Stimulated activated naive CD8-positive, alpha-beta T cell treated with anti-CD3 and anti-CD28 coated beads, Interleukin-15, amount 100 ng/mL, for 72 hours (primary cell): ENCODE results near the gene ADK.
A peak's percentile ranks its signal among the peaks of the same experiment; 100 is the strongest.

Experiments used
- ATAC-seq: fragments of 150-1000 bp; cut with Tn5 transposase; 2 replicates; pipeline ENCODE4 v1.10.0; 2021; ENCODE audit warnings: mild to moderate bottlenecking, moderate library complexity
- DNase-seq, 2 donors: peaks; one replicate each; pipeline ENCODE4 v3.0.0; 2021 to 2022
- H3K27ac Mint-ChIP-seq, 2 donors: one replicate each; pipeline ENCODE4 v1.8.0; 2022; ENCODE audit warnings: mild to moderate bottlenecking in 2 of 2, mixed read lengths in 2 of 2, moderate library complexity in 2 of 2
- H3K27me3 Mint-ChIP-seq: one replicate; pipeline ENCODE4 v1.8.0; 2022; ENCODE audit warnings: mixed read lengths
- H3K4me1 Mint-ChIP-seq: one replicate; pipeline ENCODE4 v1.8.0; 2022; ENCODE audit warnings: mild to moderate bottlenecking, mixed read lengths
- H3K4me3 Mint-ChIP-seq, 2 donors: one replicate each; pipeline ENCODE4 v1.8.0; 2022; ENCODE audit warnings: mild to moderate bottlenecking in 2 of 2, mixed read lengths in 2 of 2, moderate library complexity in 1 of 2
- H3K9me3 Mint-ChIP-seq, 2 donors: one replicate each; pipeline ENCODE4 v1.8.0; 2022; ENCODE audit warnings: mixed read lengths in 2 of 2

The ADK gene

GRCh38 chr10:74752371-74753040, 601.5 kb downstream of the ADK start:
- no peaks in the 10 kb centered on the region for H3K9me3 Mint-ChIP-seq
- H3K4me1 Mint-ChIP-seq = peaks cover 28% of the 10 kb centered on the region

GRCh38 chr10:74753442-74754211, 602.6 kb downstream of the ADK start:
- DNase-seq (no peak), ATAC-seq (no peak)
- Mint-ChIP-seq H3K4me1 (peaks cover 28% of the 10 kb centered on the region), H3K4me3 (no peak overlapping the region), H3K27ac (peak overlapping the region in 1 of 2 donors; percentile 59), H3K27me3 (no peaks in the 10 kb centered on the region), H3K9me3 (no peaks in the 10 kb centered on the region)

More at GRCh38 chr10:74752371-74753040, 601.5 kb downstream of the ADK start:
- Mint-ChIP-seq H3K4me3 (no peak overlapping the region), H3K27ac (no peak overlapping the region), H3K27me3 (no peaks in the 10 kb centered on the region)
- ATAC-seq = no peak
- no peak for DNase-seq

- Mint-ChIP-seq H3K27ac (no peak overlapping the region), H3K4me3 (no peak overlapping the region), H3K4me1 (peaks cover 28% of the 10 kb centered on the region)
These were observed 603.4 kb downstream of the ADK start for GRCh38 chr10:74754381-74754821.

GRCh38 chr10:74755273-74755672, 604.3 kb downstream of the ADK start:
- H3K4me1 Mint-ChIP-seq = peaks cover 28% of the 10 kb centered on the region
- no peaks in the 10 kb centered on the region for H3K27me3 Mint-ChIP-seq
- no peak overlapping the region for H3K4me3 Mint-ChIP-seq
- no peak for ATAC-seq
- no peak overlapping the region for H3K27ac Mint-ChIP-seq
- no peak for DNase-seq
- no peaks in the 10 kb centered on the region for H3K9me3 Mint-ChIP-seq

More at GRCh38 chr10:74754381-74754821, 603.4 kb downstream of the ADK start:
- ATAC-seq = no peak
- no peaks in the 10 kb centered on the region for H3K27me3 Mint-ChIP-seq
- H3K9me3 Mint-ChIP-seq = no peaks in the 10 kb centered on the region
- no peak for DNase-seq
